ENCODE results near the gene FKBP2. TPM values are rescaled to one million over a fixed set of nuclear protein-coding genes. Genes with fewer than 3 reads are reported as not detected.

FKBP2 gene
- polyA plus RNA-seq, 1 donor (not counting 4 experiments of a cell fraction or from before 2014, with no cell fraction given): 40.3 TPM

DNA sequence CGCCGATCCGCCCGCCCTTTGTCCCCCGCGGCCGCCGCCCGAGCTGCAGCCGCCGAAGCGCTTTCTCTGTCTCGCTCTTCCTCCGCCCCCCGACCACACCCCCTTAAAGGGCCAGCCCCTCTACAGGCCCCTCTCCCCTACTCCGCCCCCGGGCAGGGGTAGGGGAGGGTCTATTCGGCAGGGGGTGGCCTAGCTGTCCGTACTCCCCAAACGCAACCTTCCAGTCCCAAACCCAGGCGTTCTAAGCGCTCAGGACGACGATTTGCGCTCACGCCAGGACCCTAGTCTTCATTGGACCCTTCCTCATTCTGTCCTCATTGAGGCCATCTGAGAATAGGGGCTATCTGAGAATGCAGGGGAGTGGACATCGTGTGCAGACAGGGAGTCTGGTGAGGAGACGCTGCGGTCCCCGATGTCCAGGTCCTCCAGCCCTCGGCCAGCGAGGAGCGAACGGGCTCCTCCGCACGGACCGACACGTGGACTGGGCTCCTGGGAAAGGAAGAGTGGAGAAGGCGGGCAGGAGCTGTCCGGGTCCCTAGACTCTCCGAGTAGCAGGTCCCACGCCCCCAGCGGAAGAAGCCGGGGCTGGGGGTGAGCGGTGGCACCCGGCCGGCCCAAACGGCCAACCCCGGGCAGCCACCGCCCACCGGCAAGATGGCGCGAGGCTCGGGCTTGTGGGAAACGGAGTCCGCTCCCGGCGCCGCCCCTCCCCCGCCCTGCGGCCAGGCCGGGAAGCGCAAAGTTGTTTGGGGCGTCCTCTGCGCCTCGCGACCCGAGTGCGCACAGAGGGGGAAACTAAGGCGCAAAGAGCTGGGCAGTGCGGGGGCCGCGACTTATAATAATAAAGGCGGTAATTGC lies 6.2 kb downstream of the FKBP2 start, which contains the start of gene PPP1R14B:
Gene PPP1R14B, minus strand, starts transcription at position 73 of the 858 bp plus-strand sequence. CDS start 270 bp downstream, outside the sequence.
- Histone ChIP-seq H3K27me3 (ENCODE audit: control insufficient read depth, extremely low read depth, insufficient read depth, low read length) (no peaks in the 10 kb centered on the region), H2AFZ (ENCODE audit: control insufficient read depth, low read length) (peak within 1 kb of the TSS; percentile 68), H3K27ac (ENCODE audit: control insufficient read depth, insufficient read depth, low read length) (peak within 1 kb of the TSS; percentile 94), H3K4me1 (ENCODE audit: control insufficient read depth, extremely low read depth, insufficient read depth, low read length) (peaks cover 36% of the 10 kb centered on the region), H3K4me2 (ENCODE audit: control insufficient read depth, extremely low read depth, insufficient read depth, low read depth, low read length) (peak within 1 kb of the TSS; percentile 100), H3K9me3 (ENCODE audit: control insufficient read depth, low read depth, low read length) (no peaks in the 10 kb centered on the region), H4K20me1 (ENCODE audit: control insufficient read depth, extremely low read depth, insufficient read depth, low read length) (no peaks in the 10 kb centered on the region), H3K36me3 (ENCODE audit: control insufficient read depth in 2 of 2, extremely low read depth in 1 of 2, insufficient read depth in 2 of 2, low read length in 2 of 2) (peaks cover 6 to 14% of the 10 kb centered on the region in 2 experiments), H3K9ac (ENCODE audit: control insufficient read depth, extremely low read depth, insufficient read depth, low read length) (peak within 1 kb of the TSS; percentile 95), H3K79me2 (ENCODE audit: control insufficient read depth, insufficient read depth, low read length) (peaks cover 30% of the 10 kb centered on the region), H3K4me3 (ENCODE audit: control insufficient read depth in 2 of 3, extremely low read depth in 1 of 3, insufficient read depth in 2 of 3, low read depth in 1 of 3, low read length in 3 of 3) (peak within 1 kb of the TSS; percentile 87 to 92 (median 88)), H3K9me1 (ENCODE audit: control insufficient read depth, extremely low read depth, insufficient read depth, low read length) (no peaks in the 10 kb centered on the region)
- dilution Hi-C loops (cut with MboI; ENCODE audit: extremely low pct_ligation_motif_present, low sequenced_read_pairs): no loop called here
- TF ChIP-seq EZH2 (IDR thresholded peaks at IDR 0.05; ENCODE audit: low read length): no peak
- TF ChIP-seq, protein P1, sequence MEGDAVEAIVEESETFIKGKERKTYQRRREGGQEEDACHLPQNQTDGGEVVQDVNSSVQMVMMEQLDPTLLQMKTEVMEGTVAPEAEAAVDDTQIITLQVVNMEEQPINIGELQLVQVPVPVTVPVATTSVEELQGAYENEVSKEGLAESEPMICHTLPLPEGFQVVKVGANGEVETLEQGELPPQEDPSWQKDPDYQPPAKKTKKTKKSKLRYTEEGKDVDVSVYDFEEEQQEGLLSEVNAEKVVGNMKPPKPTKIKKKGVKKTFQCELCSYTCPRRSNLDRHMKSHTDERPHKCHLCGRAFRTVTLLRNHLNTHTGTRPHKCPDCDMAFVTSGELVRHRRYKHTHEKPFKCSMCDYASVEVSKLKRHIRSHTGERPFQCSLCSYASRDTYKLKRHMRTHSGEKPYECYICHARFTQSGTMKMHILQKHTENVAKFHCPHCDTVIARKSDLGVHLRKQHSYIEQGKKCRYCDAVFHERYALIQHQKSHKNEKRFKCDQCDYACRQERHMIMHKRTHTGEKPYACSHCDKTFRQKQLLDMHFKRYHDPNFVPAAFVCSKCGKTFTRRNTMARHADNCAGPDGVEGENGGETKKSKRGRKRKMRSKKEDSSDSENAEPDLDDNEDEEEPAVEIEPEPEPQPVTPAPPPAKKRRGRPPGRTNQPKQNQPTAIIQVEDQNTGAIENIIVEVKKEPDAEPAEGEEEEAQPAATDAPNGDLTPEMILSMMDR (optimal IDR thresholded peaks at IDR 0.05 in 1 of 3, IDR thresholded peaks at IDR 0.05 in 1 of 3, conservative IDR thresholded peaks at IDR 0.05 in 1 of 3; ENCODE audit: extremely low read depth in 1 of 3, insufficient read depth in 2 of 3, low read length in 3 of 3): no peak
- no peak for FAIRE-seq
- no peak for DNase-seq (ENCODE audit: low read depth, low spot score)

DNA sequence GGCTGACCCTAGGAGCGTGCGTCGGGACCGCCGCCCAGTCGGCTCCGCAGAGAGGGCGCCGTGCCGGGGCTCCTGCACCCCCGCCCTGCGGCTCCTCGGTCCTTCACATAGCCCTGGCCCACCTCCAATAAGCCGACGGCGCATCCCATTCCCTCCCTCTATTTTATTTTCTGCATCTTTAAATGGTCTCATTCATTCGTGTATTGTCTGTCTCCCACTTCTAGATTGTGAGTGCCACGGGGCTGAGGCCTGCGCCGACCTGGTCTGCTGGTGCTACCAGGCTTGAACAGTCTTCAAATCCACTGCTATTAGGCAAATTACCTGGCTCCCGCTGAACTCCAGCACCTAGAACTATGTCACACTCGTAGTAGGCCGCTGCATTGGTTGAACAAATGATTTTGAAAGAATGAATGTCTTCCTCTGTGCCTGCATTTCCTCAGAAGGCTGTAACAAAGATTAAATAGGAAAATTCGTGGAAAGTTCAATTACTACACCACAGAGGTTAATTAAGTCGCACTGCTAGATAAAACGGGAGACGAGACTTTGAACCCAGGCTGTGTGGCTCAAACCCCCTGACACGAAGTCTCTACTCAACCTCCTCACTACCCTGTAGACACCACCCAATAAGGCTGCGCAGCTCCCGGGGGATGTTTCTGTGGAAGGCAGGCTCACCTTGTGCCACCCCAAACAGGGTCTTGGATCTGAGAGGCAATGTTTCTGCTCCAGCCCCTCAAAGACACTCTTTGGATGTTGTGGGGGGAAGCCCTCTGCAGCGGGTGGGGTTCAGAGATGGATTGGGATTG lies 7.0 kb downstream of the FKBP2 start:
- Histone ChIP-seq H3K9ac (ENCODE audit: control insufficient read depth, extremely low read depth, insufficient read depth, low read length) (peak overlapping the region; percentile 95), H3K4me1 (ENCODE audit: control insufficient read depth, extremely low read depth, insufficient read depth, low read length) (peaks cover 35% of the 10 kb centered on the region), H3K9me3 (ENCODE audit: control insufficient read depth, low read depth, low read length) (no peaks in the 10 kb centered on the region), H3K36me3 (ENCODE audit: control insufficient read depth in 2 of 2, extremely low read depth in 1 of 2, insufficient read depth in 2 of 2, low read length in 2 of 2) (peaks cover 5 to 16% of the 10 kb centered on the region in 2 experiments), H3K27me3 (ENCODE audit: control insufficient read depth, extremely low read depth, insufficient read depth, low read length) (no peaks in the 10 kb centered on the region), H3K4me3 (ENCODE audit: control insufficient read depth in 2 of 3, extremely low read depth in 1 of 3, insufficient read depth in 2 of 3, low read depth in 1 of 3, low read length in 3 of 3) (peak overlapping the region; percentile 52 to 87 (median 60)), H3K9me1 (ENCODE audit: control insufficient read depth, extremely low read depth, insufficient read depth, low read length) (no peaks in the 10 kb centered on the region), H3K27ac (ENCODE audit: control insufficient read depth, insufficient read depth, low read length) (no peak overlapping the region), H3K79me2 (ENCODE audit: control insufficient read depth, insufficient read depth, low read length) (peaks cover 34% of the 10 kb centered on the region), H3K4me2 (ENCODE audit: control insufficient read depth, extremely low read depth, insufficient read depth, low read depth, low read length) (peak overlapping the region; percentile 100), H4K20me1 (ENCODE audit: control insufficient read depth, extremely low read depth, insufficient read depth, low read length) (peaks cover 2% of the 10 kb centered on the region), H2AFZ (ENCODE audit: control insufficient read depth, low read length) (no peak overlapping the region)
- dilution Hi-C loops (cut with MboI; ENCODE audit: extremely low pct_ligation_motif_present, low sequenced_read_pairs): no loop called here
- FAIRE-seq (no peak), DNase-seq (ENCODE audit: low read depth, low spot score) (no peak)
- TF ChIP-seq, protein P1 (optimal IDR thresholded peaks at IDR 0.05 in 1 of 3, IDR thresholded peaks at IDR 0.05 in 1 of 3, conservative IDR thresholded peaks at IDR 0.05 in 1 of 3; ENCODE audit: extremely low read depth in 1 of 3, insufficient read depth in 2 of 3, low read length in 3 of 3): no peak
- no peak for TF ChIP-seq EZH2 (IDR thresholded peaks at IDR 0.05; ENCODE audit: low read length)

Measured in keratinocyte (primary cell).